ENCODE measurements around the gene TOX2. TPM values are rescaled to one million over a fixed set of nuclear protein-coding genes. Genes with fewer than 3 reads are reported as not detected.

TOX2 gene
- total RNA-seq, 1 experiment from 2014 or later: 1.8 TPM

GRCh38 chr20:43900121-43900466 lies 14.6 kb upstream of the TOX2 start:
- H3F3A ChIP-seq (ENCODE audit: low read length, unreplicated experiment): no peaks in the 10 kb centered on the region
- no peaks in the 10 kb centered on the region for H3K36me3 ChIP-seq (ENCODE audit: low read depth, low read length)
- no peak for TF ChIP-seq EZH2phosphoT487 (IDR thresholded peaks at IDR 0.05; ENCODE audit: borderline replicate concordance, low read length)
- TF ChIP-seq, protein P1, sequence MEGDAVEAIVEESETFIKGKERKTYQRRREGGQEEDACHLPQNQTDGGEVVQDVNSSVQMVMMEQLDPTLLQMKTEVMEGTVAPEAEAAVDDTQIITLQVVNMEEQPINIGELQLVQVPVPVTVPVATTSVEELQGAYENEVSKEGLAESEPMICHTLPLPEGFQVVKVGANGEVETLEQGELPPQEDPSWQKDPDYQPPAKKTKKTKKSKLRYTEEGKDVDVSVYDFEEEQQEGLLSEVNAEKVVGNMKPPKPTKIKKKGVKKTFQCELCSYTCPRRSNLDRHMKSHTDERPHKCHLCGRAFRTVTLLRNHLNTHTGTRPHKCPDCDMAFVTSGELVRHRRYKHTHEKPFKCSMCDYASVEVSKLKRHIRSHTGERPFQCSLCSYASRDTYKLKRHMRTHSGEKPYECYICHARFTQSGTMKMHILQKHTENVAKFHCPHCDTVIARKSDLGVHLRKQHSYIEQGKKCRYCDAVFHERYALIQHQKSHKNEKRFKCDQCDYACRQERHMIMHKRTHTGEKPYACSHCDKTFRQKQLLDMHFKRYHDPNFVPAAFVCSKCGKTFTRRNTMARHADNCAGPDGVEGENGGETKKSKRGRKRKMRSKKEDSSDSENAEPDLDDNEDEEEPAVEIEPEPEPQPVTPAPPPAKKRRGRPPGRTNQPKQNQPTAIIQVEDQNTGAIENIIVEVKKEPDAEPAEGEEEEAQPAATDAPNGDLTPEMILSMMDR (conservative IDR thresholded peaks at IDR 0.05; ENCODE audit: low read depth, low read length): no peak
- no peak for TF ChIP-seq EZH2 (IDR thresholded peaks at IDR 0.05; ENCODE audit: low read length, unreplicated experiment)
- POLR2A ChIA-PET (ENCODE audit: unreplicated experiment): no interaction called here
- H3K9me3 ChIP-seq (ENCODE audit: low read length): no peaks in the 10 kb centered on the region
- no peaks in the 10 kb centered on the region for H4K20me1 ChIP-seq (ENCODE audit: low read length)
- H3K4me1 ChIP-seq (ENCODE audit: insufficient read depth, low read length): peaks cover 7% of the 10 kb centered on the region
- no peak overlapping the region for H3K9ac ChIP-seq (ENCODE audit: low read length)
- BruUV-seq (replicated peaks): no TSS peak
- H2AFZ ChIP-seq (ENCODE audit: low read length): no peak overlapping the region
- intact Hi-C loops (cut with micrococcal nuclease): no loop called here
- CTCF ChIA-PET: no interaction called here
- H3K9me2 ChIP-seq (replicated peaks; ENCODE audit: low read length): no peaks in the 10 kb centered on the region
- ATAC-seq: no peak
- DNase-seq: no peak
- H3K27ac ChIP-seq (ENCODE audit: low read length): no peak overlapping the region
- H3K79me2 ChIP-seq (ENCODE audit: low read length): no peaks in the 10 kb centered on the region
- no peak overlapping the region for H3K4me3 ChIP-seq (ENCODE audit: low read length)
- no peak overlapping the region for H3K4me2 ChIP-seq (ENCODE audit: low read length)
- no peaks in the 10 kb centered on the region for H3K27me3 ChIP-seq (ENCODE audit: low read length)

DNA sequence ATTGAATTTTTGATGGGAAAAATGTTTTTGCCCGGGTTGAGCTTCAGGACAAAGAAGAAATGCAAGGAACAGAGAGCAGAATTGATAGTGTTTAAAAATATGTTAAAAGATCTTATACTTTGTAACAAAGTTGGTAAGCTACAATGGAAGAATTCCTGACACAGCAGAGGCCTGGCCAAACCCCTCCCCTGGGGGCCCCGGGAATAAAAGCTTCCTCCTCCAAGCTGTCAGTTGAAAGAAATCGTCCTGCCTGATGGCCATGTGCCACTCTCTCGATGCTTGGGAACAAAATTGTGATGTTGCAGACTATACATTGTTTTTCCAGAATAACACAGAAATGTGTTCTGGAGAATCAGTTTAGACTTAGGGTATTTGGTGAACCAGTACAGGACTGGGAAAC lies 14.2 kb upstream of the TOX2 start:
- H3K9me3 ChIP-seq (ENCODE audit: low read length): no peaks in the 10 kb centered on the region
- peaks cover 10% of the 10 kb centered on the region for H3K4me1 ChIP-seq (ENCODE audit: insufficient read depth, low read length)
- no peaks in the 10 kb centered on the region for H3K79me2 ChIP-seq (ENCODE audit: low read length)
- ATAC-seq: no peak
- no peaks in the 10 kb centered on the region for H4K20me1 ChIP-seq (ENCODE audit: low read length)
- H3K27ac ChIP-seq (ENCODE audit: low read length): no peak overlapping the region
- DNase-seq: no peak
- BruUV-seq (replicated peaks): no TSS peak
- no peak overlapping the region for H3K4me3 ChIP-seq (ENCODE audit: low read length)
- no peaks in the 10 kb centered on the region for H3K36me3 ChIP-seq (ENCODE audit: low read depth, low read length)
- H2AFZ ChIP-seq (ENCODE audit: low read length): no peak overlapping the region
- TF ChIP-seq, protein P1 (conservative IDR thresholded peaks at IDR 0.05; ENCODE audit: low read depth, low read length): no peak
- TF ChIP-seq EZH2phosphoT487 (IDR thresholded peaks at IDR 0.05; ENCODE audit: borderline replicate concordance, low read length) (no peak), EZH2 (IDR thresholded peaks at IDR 0.05; ENCODE audit: low read length, unreplicated experiment) (no peak)
- no peak overlapping the region for H3K4me2 ChIP-seq (ENCODE audit: low read length)
- ChIA-PET CTCF (no interaction called here), POLR2A (ENCODE audit: unreplicated experiment) (no interaction called here)
- H3K9me2 ChIP-seq (replicated peaks; ENCODE audit: low read length): no peaks in the 10 kb centered on the region
- no peaks in the 10 kb centered on the region for H3K27me3 ChIP-seq (ENCODE audit: low read length)
- H3F3A ChIP-seq (ENCODE audit: low read length, unreplicated experiment): no peaks in the 10 kb centered on the region
- intact Hi-C loops (cut with micrococcal nuclease): no loop called here
- H3K9ac ChIP-seq (ENCODE audit: low read length): no peak overlapping the region

- no peak; the same call in 1 of the 2 replicates for ATAC-seq
- DNase-seq: no peak
Measured at GRCh38 chr20:43901296-43901695, 13.4 kb upstream of the TOX2 start.

More at GRCh38 chr20:43901296-43901695, 13.4 kb upstream of the TOX2 start:
- H2AFZ ChIP-seq (ENCODE audit: low read length): no peak overlapping the region
- intact Hi-C loops (cut with micrococcal nuclease): no loop called here
- no peaks in the 10 kb centered on the region for H4K20me1 ChIP-seq (ENCODE audit: low read length)
- no peak overlapping the region for H3K4me2 ChIP-seq (ENCODE audit: low read length)
- no TSS peak for BruUV-seq (replicated peaks)
- H3K27me3 ChIP-seq (ENCODE audit: low read length): no peaks in the 10 kb centered on the region
- H3K4me3 ChIP-seq (ENCODE audit: low read length): no peak overlapping the region
- no peak overlapping the region for H3K9ac ChIP-seq (ENCODE audit: low read length)
- ChIA-PET CTCF (no interaction called here), POLR2A (ENCODE audit: unreplicated experiment) (no interaction called here)
- H3K9me3 ChIP-seq (ENCODE audit: low read length): no peaks in the 10 kb centered on the region
- no peaks in the 10 kb centered on the region for H3F3A ChIP-seq (ENCODE audit: low read length, unreplicated experiment)
- peaks cover 12% of the 10 kb centered on the region for H3K4me1 ChIP-seq (ENCODE audit: insufficient read depth, low read length)
- no peaks in the 10 kb centered on the region for H3K36me3 ChIP-seq (ENCODE audit: low read depth, low read length)
- no peaks in the 10 kb centered on the region for H3K9me2 ChIP-seq (replicated peaks; ENCODE audit: low read length)
- H3K79me2 ChIP-seq (ENCODE audit: low read length): no peaks in the 10 kb centered on the region
- TF ChIP-seq EZH2phosphoT487 (IDR thresholded peaks at IDR 0.05; ENCODE audit: borderline replicate concordance, low read length) (no peak), EZH2 (IDR thresholded peaks at IDR 0.05; ENCODE audit: low read length, unreplicated experiment) (no peak)
- TF ChIP-seq, protein P1 (conservative IDR thresholded peaks at IDR 0.05; ENCODE audit: low read depth, low read length): no peak
- no peak overlapping the region for H3K27ac ChIP-seq (ENCODE audit: low read length)

Data from PC-3 (cell line).